Upper lobe of left lung (tissue), 6 donors: ENCODE measurements around the gene BCKDK. TPM values are rescaled to one million over a fixed set of nuclear protein-coding genes. Genes with fewer than 3 reads are reported as not detected.

Experiments
- ATAC-seq, 2 donors: fragments of 200-7000 bp; cut with Tn5 transposase; one replicate each; pipeline ENCODE4 v1.9.1; 2022; ENCODE audit warnings: mild to moderate bottlenecking in 2 of 2, moderate library complexity in 2 of 2; ENCODE audit not compliant: low FRiP score in 2 of 2
- DNase-seq, 2 donors: peaks; one replicate each; pipeline ENCODE4 v3.0.0-alpha.2; 2019 to 2020
- H3K27ac ChIP-seq, 4 donors: fragments of 200-600 bp; sonication (generic); one replicate each; pipeline ENCODE4 v1.5.1; 2016 to 2019
- H3K27me3 ChIP-seq, 4 donors: fragments of 200-600 bp; sonication (generic); one replicate each; pipeline ENCODE4 v1.5.1; 2017 to 2019
- H3K36me3 ChIP-seq, 4 donors: fragments of 200-600 bp; sonication (generic); one replicate each; pipeline ENCODE4 v1.5.1; 2016 to 2019
- H3K4me1 ChIP-seq, 4 donors: fragments of 200-600 bp; sonication (generic); one replicate each; pipeline ENCODE4 v1.5.1; 2018 to 2019
- H3K4me3 ChIP-seq, 4 donors: fragments of 200-600 bp; sonication (generic); one replicate each; pipeline ENCODE4 v1.5.1; 2017 to 2019; ENCODE audit warnings: mild to moderate bottlenecking in 2 of 4, moderate library complexity in 1 of 4
- H3K9me3 ChIP-seq, 4 donors: fragments of 200-600 bp; sonication (generic); one replicate each; pipeline ENCODE4 v1.5.1; 2018 to 2019
- EP300 ChIP-seq, 4 donors: sonication (generic); formaldehyde crosslinking; IDR thresholded peaks; one replicate each; pipeline ENCODE4 v1.5.1; 2017; ENCODE audit warnings: antibody characterized with exemption in 4 of 4, control low read depth in 2 of 4
- POLR2A ChIP-seq, 4 donors: fragments of 450-650 bp; IDR thresholded peaks; one replicate each; pipeline ENCODE4 v1.5.1; 2016 to 2017; ENCODE audit warnings: antibody characterized with exemption in 4 of 4, mild to moderate bottlenecking in 2 of 4
- POLR2AphosphoS5 ChIP-seq, 2 donors: sonication (generic); formaldehyde crosslinking; IDR thresholded peaks; one replicate each; pipeline ENCODE4 v1.5.1; 2017; ENCODE audit warnings: antibody characterized with exemption in 2 of 2
- WGBS, 2 donors: methylation state at CpG; one replicate each; pipeline ENCODE4 v1.1.5; 2017 to 2018; 5-methylcytosine and 5-hydroxymethylcytosine counted together
- total RNA-seq, 6 donors: library from RNA; depleted of rRNA in 4 of 6; stranded (reverse); fragments of >200 nt in 4 of 6; gene quantifications; one replicate each; pipeline versions ENCODE4 v1.1.0 to v1.2.1, GENCODE V29; 2016 to 2021
- TF ChIP-seq, protein P1 (sequence below), 6 experiments: fragments of 450-650 bp in 4 of 6; fragments of 200-600 bp in 2 of 6; sonication (generic) in 2 of 6; IDR thresholded peaks; one replicate each; pipeline ENCODE4 v1.5.1; 2016 to 2019; ENCODE audit warnings: antibody characterized with exemption in 6 of 6
- donor health status: DM: no; HTN: no; CAD: no; lungs with moderate emphysema.
- donor health status: DM: no; HTN: yes; CAD: no; lungs with severe emphysema.

The BCKDK gene
- total RNA-seq, 6 donors from 2014 or later, result 23.2 to 64.4 (median 39.3) TPM

- Histone ChIP-seq H3K27me3 (no peaks in the 10 kb centered on the region), H3K4me1 (peaks cover 5 to 19% (median 8%) of the 10 kb centered on the region in 4 donors), H3K36me3 (no peaks in the 10 kb centered on the region), H3K27ac (no peak overlapping the region), H3K9me3 (no peaks in the 10 kb centered on the region), H3K4me3 (no peak overlapping the region)
- TF ChIP-seq, protein P1, sequence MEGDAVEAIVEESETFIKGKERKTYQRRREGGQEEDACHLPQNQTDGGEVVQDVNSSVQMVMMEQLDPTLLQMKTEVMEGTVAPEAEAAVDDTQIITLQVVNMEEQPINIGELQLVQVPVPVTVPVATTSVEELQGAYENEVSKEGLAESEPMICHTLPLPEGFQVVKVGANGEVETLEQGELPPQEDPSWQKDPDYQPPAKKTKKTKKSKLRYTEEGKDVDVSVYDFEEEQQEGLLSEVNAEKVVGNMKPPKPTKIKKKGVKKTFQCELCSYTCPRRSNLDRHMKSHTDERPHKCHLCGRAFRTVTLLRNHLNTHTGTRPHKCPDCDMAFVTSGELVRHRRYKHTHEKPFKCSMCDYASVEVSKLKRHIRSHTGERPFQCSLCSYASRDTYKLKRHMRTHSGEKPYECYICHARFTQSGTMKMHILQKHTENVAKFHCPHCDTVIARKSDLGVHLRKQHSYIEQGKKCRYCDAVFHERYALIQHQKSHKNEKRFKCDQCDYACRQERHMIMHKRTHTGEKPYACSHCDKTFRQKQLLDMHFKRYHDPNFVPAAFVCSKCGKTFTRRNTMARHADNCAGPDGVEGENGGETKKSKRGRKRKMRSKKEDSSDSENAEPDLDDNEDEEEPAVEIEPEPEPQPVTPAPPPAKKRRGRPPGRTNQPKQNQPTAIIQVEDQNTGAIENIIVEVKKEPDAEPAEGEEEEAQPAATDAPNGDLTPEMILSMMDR (IDR thresholded peaks at IDR 0.05), result no peak
- TF ChIP-seq POLR2AphosphoS5 (IDR thresholded peaks at IDR 0.05) (no peak), EP300 (IDR thresholded peaks at IDR 0.05) (no peak), POLR2A (IDR thresholded peaks at IDR 0.05) (no peak)
- 92 to 93% methylated on average over 3 of the region's 3 CpGs for WGBS, 2 donors
- ATAC-seq (no peak), DNase-seq (no peak)
Observed at GRCh38 chr16:31147574-31147973, 39.4 kb downstream of the BCKDK start.

DNA sequence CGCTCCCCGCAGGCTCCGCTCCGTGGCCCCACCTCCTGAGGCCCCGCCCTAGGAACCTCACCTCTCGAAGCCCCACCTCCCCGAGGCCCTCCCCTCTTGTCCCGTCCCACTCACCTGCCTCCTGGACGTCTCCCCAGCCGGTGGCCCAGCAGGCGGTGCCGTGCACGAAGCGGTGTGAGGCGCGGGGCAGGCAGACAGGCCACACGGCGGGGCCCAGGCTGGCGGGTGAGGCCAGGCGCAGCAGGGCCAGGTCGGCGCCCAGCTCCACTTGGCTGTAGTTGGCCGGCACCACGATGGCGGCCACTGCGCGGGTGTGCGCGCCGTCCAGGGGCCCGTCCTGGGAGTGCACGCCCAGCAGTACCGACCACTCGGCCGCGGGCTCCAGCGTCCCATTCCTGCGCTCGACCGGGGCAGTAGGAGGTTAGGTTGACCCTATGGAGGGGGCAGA is 40.1 kb downstream of the BCKDK start:
- no peaks in the 10 kb centered on the region for H3K9me3 ChIP-seq
- ATAC-seq (peak; percentile 40 to 80), DNase-seq (peak; percentile 87 to 88)
- H3K36me3 ChIP-seq, result no peaks in the 10 kb centered on the region
- H3K4me3 ChIP-seq, result peak overlapping the region in 3 of 4 donors; percentile 16 to 30 (median 21)
- no peaks in the 10 kb centered on the region for H3K27me3 ChIP-seq
- H3K27ac ChIP-seq, result peak overlapping the region in 1 of 4 donors; percentile 26
- TF ChIP-seq POLR2AphosphoS5 (IDR thresholded peaks at IDR 0.05) (no peak), EP300 (IDR thresholded peaks at IDR 0.05) (no peak)
- TF ChIP-seq, protein P1 (IDR thresholded peaks at IDR 0.05), result peak in 1 of 6 experiments; percentile 18
- 23 to 37% methylated on average over 10 to 39 of the region's 40 CpGs for WGBS, 2 donors
- peaks cover 0 to 12% (median 2%) of the 10 kb centered on the region in 4 donors for H3K4me1 ChIP-seq

DNA sequence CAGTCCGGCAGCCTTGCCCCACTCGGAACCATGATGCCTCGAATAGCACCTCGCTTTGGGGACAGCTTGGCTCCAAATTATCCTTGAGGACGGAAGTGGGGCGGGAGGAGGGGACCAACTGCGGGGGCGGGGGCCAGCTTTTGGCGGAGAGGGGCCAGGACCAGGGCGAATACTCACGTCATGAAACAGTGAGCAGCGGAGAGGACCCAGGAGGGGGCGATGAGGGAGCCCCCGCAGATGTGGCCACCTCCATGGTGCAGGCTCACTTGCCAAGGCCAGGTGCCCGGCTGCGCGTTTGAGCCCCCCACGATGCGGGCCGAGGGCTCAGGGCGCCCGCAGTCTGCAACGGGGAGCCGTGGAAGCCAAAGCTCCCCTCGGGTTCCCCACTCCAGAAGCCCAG is 40.7 kb downstream of the BCKDK start:
- no peaks in the 10 kb centered on the region for H3K36me3 ChIP-seq
- no peaks in the 10 kb centered on the region for H3K27me3 ChIP-seq
- no peak overlapping the region for H3K4me3 ChIP-seq
- 84 to 86% methylated on average over 18 to 24 of the region's 25 CpGs for WGBS, 2 donors
- H3K4me1 ChIP-seq, result peaks cover 0 to 12% (median 2%) of the 10 kb centered on the region in 4 donors
- no peak for ATAC-seq
- TF ChIP-seq, protein P1 (IDR thresholded peaks at IDR 0.05), result no peak
- TF ChIP-seq POLR2AphosphoS5 (IDR thresholded peaks at IDR 0.05) (no peak), EP300 (IDR thresholded peaks at IDR 0.05) (no peak), POLR2A (IDR thresholded peaks at IDR 0.05) (no peak)
- H3K9me3 ChIP-seq, result no peaks in the 10 kb centered on the region
- H3K27ac ChIP-seq, result peak overlapping the region in 1 of 4 donors; percentile 69
- peak in 1 of 2 donors; percentile 68 for DNase-seq

- peak in 1 of 2 donors; percentile 25 for ATAC-seq
- Histone ChIP-seq H3K36me3 (no peaks in the 10 kb centered on the region), H3K9me3 (no peaks in the 10 kb centered on the region), H3K4me1 (peaks cover 0 to 12% (median 2%) of the 10 kb centered on the region in 4 donors), H3K27me3 (no peaks in the 10 kb centered on the region), H3K4me3 (no peak overlapping the region), H3K27ac (peak overlapping the region in 1 of 4 donors; percentile 69)
- TF ChIP-seq, protein P1 (IDR thresholded peaks at IDR 0.05), result no peak
- TF ChIP-seq POLR2A (IDR thresholded peaks at IDR 0.05) (no peak), EP300 (IDR thresholded peaks at IDR 0.05) (no peak), POLR2AphosphoS5 (IDR thresholded peaks at IDR 0.05) (no peak)
- DNase-seq, result peak in 1 of 2 donors; percentile 29
- WGBS, 2 donors, result 51 to 62% methylated on average over 5 of the region's 5 CpGs
Observed at GRCh38 chr16:31149332-31149731, 41.1 kb downstream of the BCKDK start.
